Right lobe of liver (tissue), 6 donors: ENCODE results near the gene GCSAML. TPM values are rescaled to one million over a fixed set of nuclear protein-coding genes. Genes with fewer than 3 reads are reported as not detected.
A peak's percentile ranks its signal among the peaks of the same experiment; 100 is the strongest.
"Not testable (repeated sequence)": the region's sequence is repeated elsewhere in the genome, so short reads cannot be mapped to it uniquely, and the experiment has no call there.

Experiments used
- ATAC-seq, 4 donors: fragments of 200-7000 bp; cut with Tn5 transposase; one replicate each; pipeline ENCODE4 v1.9.1; 2020; ENCODE audit warnings: mild to moderate bottlenecking in 4 of 4, moderate library complexity in 4 of 4
- DNase-seq, 3 donors: peaks; one replicate each; pipeline ENCODE4 v3.0.0-alpha.2; 2020
- H3K27ac ChIP-seq, 3 donors: fragments of 200-600 bp; one replicate each; pipeline ENCODE4 v1.8.0; 2022
- H3K27me3 ChIP-seq, 2 donors: fragments of 200-600 bp; one replicate each; pipeline ENCODE4 v1.8.0; 2022
- H3K36me3 ChIP-seq, 4 donors: fragments of 200-600 bp; sonication (generic) in 1 of 4; one replicate each; pipeline versions ENCODE4 v1.5.1 to v1.8.0; 2017 to 2022; ENCODE audit warnings: control low read depth in 1 of 4
- H3K4me1 ChIP-seq, 4 donors: fragments of 200-600 bp; sonication (generic) in 1 of 4; one replicate each; pipeline versions ENCODE4 v1.5.1 to v1.8.0; 2017 to 2022; ENCODE audit warnings: control low read depth in 1 of 4
- H3K4me3 ChIP-seq, 3 donors: fragments of 200-600 bp; one replicate each; pipeline ENCODE4 v1.8.0; 2022
- H3K9me3 ChIP-seq, 4 donors: fragments of 200-600 bp; sonication (generic) in 1 of 4; one replicate each; pipeline versions ENCODE4 v1.5.1 to v1.8.0; 2017 to 2022; ENCODE audit warnings: control low read depth in 1 of 4
- POLR2A ChIP-seq: fragments of 450-650 bp; IDR thresholded peaks from one replicate; pipeline ENCODE4 v1.6.1; 2017; ENCODE audit warnings: antibody characterized with exemption, mild to moderate bottlenecking
- WGBS: methylation state at CpG from one replicate; pipeline ENCODE4 v1.1.6; 2018; ENCODE audit warnings: low coverage, low lambda C conversion rate; ENCODE audit not compliant: insufficient coverage; ENCODE audit errors: missing lambda C conversion rate; 5-methylcytosine and 5-hydroxymethylcytosine counted together
- intact Hi-C, 2 donors: fragments of 100-400 bp; cut with DNase I; formaldehyde crosslinking; loops; one replicate each; pipeline versions ENCODE4 v1.11.2 to v1.14.1; 2022
- total RNA-seq, 6 experiments: library from RNA; depleted of rRNA in 2 of 6; stranded (reverse); fragments of >200 nt in 2 of 6; fragmentation: NEBNext Ultra II Directional in 3 of 6; extraction: Animal tissue kit (Norgen Biotek cat#: 25700) in 3 of 6; gene quantifications; one replicate each; pipeline versions ENCODE4 v1.1.0 to v1.2.4, GENCODE V29; 2016 to 2023
- TF ChIP-seq, protein P1 (sequence below), 4 donors: fragments of 200-600 bp in 3 of 4; fragments of 450-650 bp in 1 of 4; IDR thresholded peaks; one replicate each; pipeline versions ENCODE4 v1.5.1 to v1.8.0; 2016 to 2022; ENCODE audit warnings: antibody characterized with exemption in 4 of 4, mild to moderate bottlenecking in 2 of 4
- donor health status: DM: no; HTN: yes; CAD: no.
- donor health status: DM: no; HTN: no; CAD: no.
- donor health status: DM: no; HTN: no; CAD: no.
- donor health status: DM: no; HTN: yes; CAD: no.
- donor health status: DM: no; HTN: yes; CAD: no.

The GCSAML gene
- total RNA-seq, 6 experiments from 2014 or later: 0.24 TPM; not detected in 5

DNA sequence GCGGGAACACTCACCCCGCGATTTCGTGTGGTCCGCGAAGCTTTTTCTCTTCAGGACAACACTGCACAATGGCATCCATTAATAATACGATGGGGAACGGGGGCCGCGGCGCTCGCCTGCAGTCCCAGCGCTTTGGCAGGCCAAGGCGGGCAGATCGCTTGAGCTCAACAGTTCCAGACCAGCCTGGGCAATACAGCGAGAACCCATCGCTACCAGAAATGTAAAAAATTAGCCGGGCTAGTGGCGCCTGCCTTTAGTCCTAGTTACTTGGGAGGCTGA lies 30.4 kb upstream of the GCSAML start:
- 74% methylated on average over 14 of the region's 19 CpGs for WGBS
- TF ChIP-seq, protein P1, sequence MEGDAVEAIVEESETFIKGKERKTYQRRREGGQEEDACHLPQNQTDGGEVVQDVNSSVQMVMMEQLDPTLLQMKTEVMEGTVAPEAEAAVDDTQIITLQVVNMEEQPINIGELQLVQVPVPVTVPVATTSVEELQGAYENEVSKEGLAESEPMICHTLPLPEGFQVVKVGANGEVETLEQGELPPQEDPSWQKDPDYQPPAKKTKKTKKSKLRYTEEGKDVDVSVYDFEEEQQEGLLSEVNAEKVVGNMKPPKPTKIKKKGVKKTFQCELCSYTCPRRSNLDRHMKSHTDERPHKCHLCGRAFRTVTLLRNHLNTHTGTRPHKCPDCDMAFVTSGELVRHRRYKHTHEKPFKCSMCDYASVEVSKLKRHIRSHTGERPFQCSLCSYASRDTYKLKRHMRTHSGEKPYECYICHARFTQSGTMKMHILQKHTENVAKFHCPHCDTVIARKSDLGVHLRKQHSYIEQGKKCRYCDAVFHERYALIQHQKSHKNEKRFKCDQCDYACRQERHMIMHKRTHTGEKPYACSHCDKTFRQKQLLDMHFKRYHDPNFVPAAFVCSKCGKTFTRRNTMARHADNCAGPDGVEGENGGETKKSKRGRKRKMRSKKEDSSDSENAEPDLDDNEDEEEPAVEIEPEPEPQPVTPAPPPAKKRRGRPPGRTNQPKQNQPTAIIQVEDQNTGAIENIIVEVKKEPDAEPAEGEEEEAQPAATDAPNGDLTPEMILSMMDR (IDR thresholded peaks at IDR 0.05): no peak
- TF ChIP-seq POLR2A: no peak
- H3K9me3 ChIP-seq: no peaks in the 10 kb centered on the region
- no peaks in the 10 kb centered on the region for H3K4me1 ChIP-seq
- no peaks in the 10 kb centered on the region for H3K27me3 ChIP-seq
- H3K27ac ChIP-seq: no peak overlapping the region
- DNase-seq (no peak), ATAC-seq (no peak)
- intact Hi-C loops: no loop called here
- no peaks in the 10 kb centered on the region for H3K36me3 ChIP-seq
- no peak overlapping the region for H3K4me3 ChIP-seq

DNA sequence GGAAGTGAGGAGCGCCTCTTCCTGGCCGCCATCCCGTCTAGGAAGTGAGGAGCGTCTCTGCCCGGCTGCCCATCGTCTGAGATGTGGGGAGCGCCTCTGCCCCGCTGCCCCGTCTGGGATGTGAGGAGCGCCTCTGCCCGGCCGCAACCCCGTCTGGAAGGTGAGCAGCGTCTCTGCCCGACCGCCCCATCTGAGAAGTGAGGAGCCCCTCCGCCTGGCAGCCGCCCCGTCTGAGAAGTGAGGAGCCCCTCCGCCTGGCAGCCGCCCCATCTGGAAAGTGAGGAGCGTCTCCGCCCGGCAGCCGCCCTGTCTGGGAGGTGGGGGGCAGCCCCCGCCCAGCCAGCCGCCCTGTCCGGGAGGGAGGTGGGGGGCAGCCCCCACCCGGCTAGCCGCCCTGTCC lies 27.0 kb upstream of the GCSAML start:
- H3K36me3 ChIP-seq, H3K9me3 ChIP-seq, H3K27ac ChIP-seq, H3K4me3 ChIP-seq, H3K27me3 ChIP-seq, ATAC-seq, intact Hi-C loops, H3K4me1 ChIP-seq, DNase-seq: not testable (repeated sequence)
- WGBS: no CpG with 5 or more reads among the region's 30 CpGs

DNA sequence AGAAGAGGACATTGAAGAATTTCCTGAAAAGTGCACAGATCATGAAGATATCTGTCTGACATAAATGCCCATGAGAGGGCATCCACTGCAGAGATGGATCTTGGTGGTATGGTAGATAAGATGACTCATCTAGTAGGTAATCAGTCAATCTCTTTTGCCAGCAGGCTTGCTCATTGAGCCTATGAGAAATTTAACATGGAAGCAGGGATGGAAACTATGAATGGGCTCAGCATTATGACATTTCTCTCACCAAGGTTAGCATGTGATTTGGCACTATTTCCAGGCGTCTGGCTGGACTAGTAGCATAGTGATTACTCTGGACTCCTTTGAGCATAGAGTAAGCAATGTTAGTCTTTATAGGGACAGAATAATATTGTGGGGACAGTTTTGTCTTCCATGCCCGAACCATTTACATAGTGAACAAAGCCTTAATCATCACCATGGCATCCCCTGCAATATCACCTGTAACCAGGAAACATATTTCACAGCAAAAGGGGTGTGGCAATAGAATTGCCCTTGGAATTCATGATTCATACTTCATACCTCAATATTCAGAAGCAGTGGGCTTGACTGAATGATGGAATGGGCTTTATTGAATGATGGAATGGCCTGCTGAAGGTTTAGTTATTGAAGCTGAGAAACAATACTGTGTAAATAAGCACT lies 20.0 kb upstream of the GCSAML start:
- Histone ChIP-seq H3K9me3 (no peaks in the 10 kb centered on the region), H3K27me3 (no peaks in the 10 kb centered on the region), H3K36me3 (no peaks in the 10 kb centered on the region), H3K4me3 (no peak overlapping the region), H3K27ac (no peak overlapping the region), H3K4me1 (no peaks in the 10 kb centered on the region)
- ATAC-seq: no peak
- no peak for TF ChIP-seq POLR2A
- TF ChIP-seq, protein P1 (IDR thresholded peaks at IDR 0.05): no peak
- 28% methylated on average over 2 of the region's 2 CpGs for WGBS
- no peak for DNase-seq
- intact Hi-C loops: no loop called here

DNA sequence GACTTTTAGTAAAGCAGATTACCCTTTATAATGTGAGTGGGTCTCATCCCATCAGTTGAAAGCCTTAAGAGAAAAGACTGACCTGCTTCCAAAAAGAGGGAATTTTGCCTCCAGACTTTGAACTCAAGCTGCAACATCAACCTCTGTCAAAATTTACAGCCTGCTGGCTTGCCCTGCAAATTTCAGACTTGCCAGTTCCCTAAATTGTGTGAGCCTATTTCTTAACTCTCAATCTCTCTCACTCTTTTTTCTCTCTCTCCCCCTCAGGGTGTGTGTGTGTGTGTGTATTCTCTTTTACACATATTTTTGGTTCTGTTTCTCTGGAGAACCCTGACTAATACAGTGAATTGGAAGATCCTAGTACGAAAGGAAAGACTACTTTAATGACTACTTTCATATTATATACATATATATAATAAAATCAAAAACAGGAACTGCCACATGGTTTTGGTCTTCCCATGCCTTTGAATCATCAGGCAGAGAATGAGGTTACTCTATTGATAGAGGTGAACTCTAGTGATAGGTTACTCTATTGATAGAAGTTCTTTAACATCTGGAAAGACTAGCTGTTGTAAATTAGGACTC lies 19.1 kb upstream of the GCSAML start:
- TF ChIP-seq POLR2A: no peak
- TF ChIP-seq, protein P1 (IDR thresholded peaks at IDR 0.05): no peak
- WGBS: 28% methylated on average over 1 of the region's 1 CpG
- Histone ChIP-seq H3K4me1 (no peaks in the 10 kb centered on the region), H3K36me3 (no peaks in the 10 kb centered on the region), H3K27ac (no peak overlapping the region), H3K27me3 (no peaks in the 10 kb centered on the region), H3K4me3 (no peak overlapping the region), H3K9me3 (no peaks in the 10 kb centered on the region)
- DNase-seq: no peak
- intact Hi-C loops: no loop called here
- ATAC-seq: no peak

DNA sequence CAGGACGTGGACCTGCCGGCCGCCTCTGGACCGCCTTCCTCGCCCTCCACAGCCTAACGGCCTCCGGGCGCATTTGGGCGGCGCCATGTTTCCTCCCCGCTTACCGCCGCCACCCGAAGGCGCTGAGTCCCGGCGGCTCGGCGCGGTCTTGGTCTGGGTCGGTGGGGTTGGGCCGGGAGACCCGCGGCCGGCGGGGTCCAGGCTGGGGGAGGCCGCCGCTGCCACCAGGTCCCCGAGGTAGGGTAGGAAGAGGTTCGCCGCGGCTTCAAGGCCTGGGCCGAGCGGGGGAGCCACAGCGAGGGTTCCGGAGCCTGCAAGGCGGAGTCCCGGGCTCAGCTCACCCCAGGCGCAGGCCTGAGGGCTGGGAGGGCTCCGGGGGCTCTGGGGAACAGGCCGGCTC lies 18.1 kb upstream of the GCSAML start:
- H3K4me3 ChIP-seq: no peak overlapping the region
- H3K9me3 ChIP-seq: no peaks in the 10 kb centered on the region
- intact Hi-C loops: no loop called here
- no peaks in the 10 kb centered on the region for H3K27me3 ChIP-seq
- H3K27ac ChIP-seq: no peak overlapping the region
- DNase-seq (no peak), ATAC-seq (peak in 1 of 4 donors; percentile 40)
- no peaks in the 10 kb centered on the region for H3K36me3 ChIP-seq
- TF ChIP-seq, protein P1 (IDR thresholded peaks at IDR 0.05): no peak
- TF ChIP-seq POLR2A: no peak
- 61% methylated on average over 15 of the region's 41 CpGs for WGBS
- no peaks in the 10 kb centered on the region for H3K4me1 ChIP-seq
